ENCODE results near the gene KY. TPM values are rescaled to one million over a fixed set of nuclear protein-coding genes. Genes with fewer than 3 reads are reported as not detected.

KY gene
- total and polyA plus RNA-seq, 9 donors = 0.34 to 5.2 (median 0.87) TPM

- Histone ChIP-seq H3K4me1 (ENCODE audit: insufficient read depth) (no peaks in the 10 kb centered on the region), H3K4me3 (no peak overlapping the region), H3K9me3 (no peaks in the 10 kb centered on the region), H3K27ac (no peak overlapping the region), H3K27me3 (no peaks in the 10 kb centered on the region), H3K36me3 (no peaks in the 10 kb centered on the region)
- no peak for TF ChIP-seq POLR2A (IDR thresholded peaks at IDR 0.05)
- no peak for TF ChIP-seq CTCF (IDR thresholded peaks at IDR 0.05)
- no peak for TF ChIP-seq EP300 (IDR thresholded peaks at IDR 0.05)
- 88 to 89% (median 89%) methylated on average over 8 of the region's 8 CpGs for whole genome bisulfite sequencing, 3 donors
- intact Hi-C loops (cut with DNase I) = no loop called here
- no peak for DNase-seq
Observed at GRCh38 chr3:134619884-134620445, 30.9 kb downstream of the KY start.

- DNase-seq = no peak
- TF ChIP-seq CTCF (IDR thresholded peaks at IDR 0.05) (no peak), POLR2A (IDR thresholded peaks at IDR 0.05) (no peak), EP300 (IDR thresholded peaks at IDR 0.05) (no peak)
- Histone ChIP-seq H3K36me3 (no peaks in the 10 kb centered on the region), H3K4me3 (no peak overlapping the region), H3K27ac (no peak overlapping the region), H3K9me3 (no peaks in the 10 kb centered on the region), H3K4me1 (ENCODE audit: insufficient read depth) (no peaks in the 10 kb centered on the region), H3K27me3 (no peaks in the 10 kb centered on the region)
- 82 to 89% (median 84%) methylated on average over 2 of the region's 2 CpGs for WGBS, 3 donors
- intact Hi-C loops (cut with DNase I) = no loop called here
Observed at GRCh38 chr3:134619301-134619615, 31.6 kb downstream of the KY start.

- Histone ChIP-seq H3K27me3 (no peaks in the 10 kb centered on the region), H3K36me3 (no peaks in the 10 kb centered on the region), H3K4me1 (ENCODE audit: insufficient read depth) (no peaks in the 10 kb centered on the region), H3K4me3 (no peak overlapping the region), H3K27ac (no peak overlapping the region), H3K9me3 (no peaks in the 10 kb centered on the region)
- no peak for TF ChIP-seq EP300 (IDR thresholded peaks at IDR 0.05)
- TF ChIP-seq CTCF (IDR thresholded peaks at IDR 0.05) = no peak
- no peak for TF ChIP-seq POLR2A (IDR thresholded peaks at IDR 0.05)
- 94 to 96% (median 95%) methylated on average over 13 of the region's 13 CpGs for WGBS, 3 donors
- DNase-seq = no peak
- intact Hi-C loops (cut with DNase I) = no loop called here
Observed at GRCh38 chr3:134618478-134619300, 32.1 kb downstream of the KY start.

- intact Hi-C loops (cut with DNase I) = no loop called here
- TF ChIP-seq POLR2A (IDR thresholded peaks at IDR 0.05) = no peak
- no peak for TF ChIP-seq EP300 (IDR thresholded peaks at IDR 0.05)
- no peak for TF ChIP-seq CTCF (IDR thresholded peaks at IDR 0.05)
- no peak overlapping the region for H3K27ac ChIP-seq
- H3K4me3 ChIP-seq = no peak overlapping the region
- no peaks in the 10 kb centered on the region for H3K4me1 ChIP-seq (ENCODE audit: insufficient read depth)
- H3K27me3 ChIP-seq = no peaks in the 10 kb centered on the region
- H3K9me3 ChIP-seq = no peaks in the 10 kb centered on the region
- no peaks in the 10 kb centered on the region for H3K36me3 ChIP-seq
- WGBS, 3 donors = 66 to 72% (median 67%) methylated on average over 7 of the region's 7 CpGs
- no peak for DNase-seq
Observed at GRCh38 chr3:134617608-134618477, 33.0 kb downstream of the KY start.
